NCI-H128 (cell line): ENCODE measurements around the gene CD2AP.

ENCODE experiments used
- DNase-seq: peaks from one replicate; lab custom pipeline; 2025; ENCODE audit not compliant: unreplicated experiment; lab: John Stamatoyannopoulos, UW

CD2AP gene

GRCh38 chr6:47671777-47672176 lies 194.2 kb downstream of the CD2AP start:
- no peak for DNase-seq

- no peak for DNase-seq
These were observed 195.2 kb downstream of the CD2AP start for GRCh38 chr6:47672816-47673215.

- no peak for DNase-seq
These were observed 197.1 kb downstream of the CD2AP start for GRCh38 chr6:47674673-47675072.
